AG20443 (cell line): ENCODE data around the gene CMIP.

Source experiments
- DNase-seq: peaks from one replicate; pipeline ENCODE4 v3.0.0; 2012; ENCODE audit warnings: low spot score, mixed read lengths

Gene CMIP

DNA sequence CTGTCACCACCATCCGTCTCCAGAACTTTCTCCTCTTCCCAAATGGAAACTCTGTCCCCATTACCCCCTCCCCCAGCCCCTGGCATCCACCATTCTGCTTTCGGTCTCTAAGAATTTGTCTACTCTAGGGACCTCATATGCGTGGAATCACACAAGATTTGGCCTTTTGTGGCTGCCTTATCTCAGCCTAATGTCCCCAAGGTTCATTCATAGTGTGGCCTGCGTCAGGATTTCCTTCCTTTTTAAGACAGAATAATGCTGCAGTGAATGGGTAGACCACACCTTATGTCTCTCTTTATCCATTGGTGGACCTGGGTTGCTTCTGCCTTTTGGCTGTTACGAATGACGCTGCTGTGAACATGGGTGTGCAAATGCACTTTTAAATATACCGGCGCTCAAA is 194.7 kb downstream of the CMIP start:
- DNase-seq = no peak

GRCh38 chr16:81639931-81640680 is 195.5 kb downstream of the CMIP start:
- no peak for DNase-seq

GRCh38 chr16:81640681-81641070 is 196.1 kb downstream of the CMIP start:
- no peak for DNase-seq

DNA sequence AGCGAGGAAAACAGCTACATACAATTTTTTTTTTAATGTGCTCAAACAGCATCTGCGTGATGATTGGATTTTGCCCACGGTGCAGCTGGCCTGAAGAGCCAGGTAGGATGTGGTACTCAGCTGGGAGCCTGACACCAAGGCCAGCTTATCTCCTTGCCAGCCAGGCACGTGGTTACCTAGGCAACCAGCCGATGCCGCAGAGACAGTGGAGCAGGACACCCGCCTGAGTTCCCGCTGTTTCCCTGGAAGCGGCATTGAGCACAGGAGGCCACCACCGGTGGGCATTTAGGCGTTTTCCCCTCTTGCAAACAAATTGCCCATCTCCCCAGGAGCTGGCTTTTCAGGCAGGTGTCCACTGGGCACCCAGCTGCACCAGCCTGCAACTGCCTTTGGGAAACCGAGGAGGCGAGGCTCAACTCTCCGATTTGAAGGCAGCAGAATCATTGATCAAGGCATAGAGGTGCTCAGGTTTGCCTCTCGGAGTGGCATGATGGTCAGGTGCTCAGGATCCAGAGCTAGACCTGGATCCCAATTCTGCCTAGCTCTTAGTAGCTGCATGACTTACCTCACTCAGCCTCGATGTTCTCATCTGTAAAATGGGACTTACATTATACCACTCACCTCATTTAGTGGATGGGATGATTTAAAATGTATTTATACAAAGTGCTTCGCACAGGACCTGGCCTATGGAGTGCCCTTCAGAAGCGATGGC is 196.9 kb downstream of the CMIP start:
- no peak for DNase-seq

GRCh38 chr16:81642107-81642436 is 197.5 kb downstream of the CMIP start:
- DNase-seq = no peak

GRCh38 chr16:81642943-81643342 is 198.3 kb downstream of the CMIP start:
- no peak for DNase-seq

- peak; percentile 94 for DNase-seq
These were observed 200.7 kb downstream of the CMIP start for GRCh38 chr16:81645266-81645694.

- DNase-seq = no peak
These were observed 201.3 kb downstream of the CMIP start for GRCh38 chr16:81645925-81646324.

- no peak for DNase-seq
These were observed 202.0 kb downstream of the CMIP start for GRCh38 chr16:81646561-81646960.

GRCh38 chr16:81647527-81647926 is 202.9 kb downstream of the CMIP start:
- peak; percentile 84 for DNase-seq

DNA sequence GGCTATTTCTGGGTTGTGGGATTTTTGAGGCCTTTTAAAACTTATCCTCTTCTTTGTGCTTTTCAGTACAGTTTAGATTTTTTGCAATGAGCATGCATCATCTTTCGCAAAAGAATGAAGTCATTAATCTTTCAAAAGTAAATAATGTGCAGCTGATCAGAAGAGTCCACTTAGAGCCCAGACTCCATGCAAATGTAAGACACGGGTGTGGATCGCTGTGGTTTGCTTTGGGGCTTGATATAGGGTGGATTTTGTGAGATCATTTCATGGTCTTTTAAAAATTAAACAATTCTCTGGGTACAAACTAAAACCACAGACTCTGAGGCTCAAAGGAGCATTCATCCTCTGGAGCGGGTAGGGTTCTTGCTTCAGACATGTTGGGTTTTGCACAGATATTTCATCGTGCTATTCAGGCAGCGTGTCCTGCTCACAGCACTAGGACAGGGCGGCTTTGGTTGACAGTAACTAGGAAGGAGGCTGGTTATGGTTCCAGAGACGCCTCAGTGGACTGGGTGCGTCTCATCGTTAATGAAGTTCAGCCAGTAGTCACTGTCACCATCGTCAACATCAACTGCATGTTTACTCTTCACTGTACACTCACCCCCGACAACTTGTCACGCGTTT is 205.1 kb downstream of the CMIP start:
- no peak for DNase-seq

- no peak for DNase-seq
These were observed 205.7 kb downstream of the CMIP start for GRCh38 chr16:81650281-81650680.

GRCh38 chr16:81650982-81651562 is 206.5 kb downstream of the CMIP start:
- DNase-seq = no peak

DNA sequence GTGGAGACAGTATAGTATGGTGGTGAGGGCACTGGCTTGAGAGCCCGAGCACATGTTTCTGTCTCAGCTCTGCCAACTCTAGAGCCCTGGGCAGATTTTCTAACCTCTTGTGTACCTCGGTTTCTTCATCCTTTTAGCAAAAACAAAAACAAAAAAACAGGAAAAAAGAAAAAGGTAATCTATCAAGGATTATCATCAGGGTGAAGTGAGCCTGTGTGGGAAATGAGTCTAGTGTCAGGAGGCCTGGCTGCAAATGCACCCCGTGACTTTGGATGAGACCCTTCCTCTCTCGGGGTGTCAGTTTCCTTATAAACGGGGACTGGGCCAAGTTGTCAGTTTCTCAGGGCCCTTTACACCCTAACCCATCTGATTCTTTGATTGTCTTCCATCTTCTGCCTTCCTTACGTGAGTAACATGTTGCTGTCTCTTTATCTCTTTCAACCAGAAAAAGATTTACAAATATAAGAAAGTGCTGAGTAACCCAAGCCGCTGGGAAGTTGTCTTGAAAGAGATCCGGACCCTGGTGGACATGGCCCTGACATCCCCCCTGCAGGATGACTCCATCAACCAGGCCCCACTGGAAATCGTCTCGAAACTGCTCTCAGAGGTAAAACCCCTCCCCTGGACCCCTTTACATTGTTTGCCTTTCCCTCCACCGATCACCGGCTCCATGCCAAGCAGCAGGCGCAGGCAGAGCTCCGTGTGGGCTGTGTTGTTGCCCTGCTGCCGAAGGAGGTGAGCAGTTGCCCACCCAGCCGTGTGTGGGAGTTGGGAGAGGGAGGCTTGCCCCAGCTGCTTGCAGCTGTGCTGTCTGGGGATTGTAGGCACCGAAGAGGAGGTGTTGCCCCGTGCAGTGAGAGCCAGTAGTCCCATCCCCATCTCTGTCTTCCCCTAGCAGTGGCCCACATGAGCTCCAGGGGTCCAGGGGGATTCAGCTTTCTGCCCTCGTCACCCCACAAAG is 207.4 kb downstream of the CMIP start:
- no peak for DNase-seq

GRCh38 chr16:81652798-81653505 is 208.3 kb downstream of the CMIP start:
- no peak for DNase-seq

GRCh38 chr16:81654346-81654745 is 209.7 kb downstream of the CMIP start:
- peak; percentile 52 for DNase-seq

DNA sequence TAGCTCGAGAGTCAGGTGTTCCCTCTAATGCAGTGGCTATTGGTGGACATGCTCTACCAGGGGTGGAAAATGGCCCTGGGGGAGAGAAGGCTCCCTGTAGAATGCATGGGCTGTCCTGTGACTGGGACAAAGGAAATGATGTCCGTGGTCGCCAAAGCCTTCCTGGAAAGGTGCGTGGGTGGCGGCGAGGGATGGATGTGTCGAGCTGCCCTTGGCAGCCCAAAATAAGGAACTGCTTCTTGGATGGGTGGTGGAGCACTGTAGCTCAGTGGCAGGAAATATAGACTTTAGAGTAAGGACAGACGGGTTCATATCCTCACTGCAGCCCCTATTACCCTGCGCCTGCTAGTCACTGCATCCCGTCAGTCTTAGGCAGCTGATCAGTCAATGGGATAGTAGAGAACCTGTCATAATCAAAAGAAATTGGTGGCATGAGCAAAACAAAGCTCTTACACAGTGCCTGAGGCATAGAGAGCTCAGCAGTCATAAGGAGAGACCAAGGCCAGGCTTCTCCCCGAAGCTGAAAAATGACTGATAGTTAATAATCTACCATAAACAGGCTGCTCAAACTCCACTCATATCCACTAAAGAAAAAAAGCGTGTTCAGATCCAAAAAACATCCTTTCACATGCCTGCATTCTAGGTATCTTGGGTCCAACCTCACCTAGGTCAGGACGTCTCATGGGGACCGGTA is 211.0 kb downstream of the CMIP start:
- DNase-seq = no peak

DNA sequence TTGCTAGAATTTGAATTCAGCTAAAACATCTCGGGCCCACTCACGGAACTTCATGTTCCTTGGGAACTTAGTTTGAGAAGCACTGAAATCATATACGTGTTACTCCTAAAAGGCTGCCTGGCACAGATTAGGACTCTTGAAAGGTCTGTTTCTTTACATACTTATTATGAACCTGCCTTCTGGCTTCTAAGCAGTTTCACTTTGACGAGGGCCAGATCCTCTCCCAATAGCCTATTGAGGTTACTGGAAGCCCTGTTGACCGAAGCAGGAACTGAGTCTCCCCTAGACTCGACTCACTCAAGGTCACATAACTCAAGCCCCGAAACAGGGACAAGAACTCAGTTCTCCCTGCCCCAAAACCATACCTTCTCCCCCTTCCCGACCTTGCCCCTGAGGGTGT is 212.6 kb downstream of the CMIP start:
- DNase-seq = no peak

GRCh38 chr16:81657781-81658180 is 213.2 kb downstream of the CMIP start:
- no peak for DNase-seq

- no peak for DNase-seq
These were observed 213.8 kb downstream of the CMIP start for GRCh38 chr16:81658373-81658772.

DNA sequence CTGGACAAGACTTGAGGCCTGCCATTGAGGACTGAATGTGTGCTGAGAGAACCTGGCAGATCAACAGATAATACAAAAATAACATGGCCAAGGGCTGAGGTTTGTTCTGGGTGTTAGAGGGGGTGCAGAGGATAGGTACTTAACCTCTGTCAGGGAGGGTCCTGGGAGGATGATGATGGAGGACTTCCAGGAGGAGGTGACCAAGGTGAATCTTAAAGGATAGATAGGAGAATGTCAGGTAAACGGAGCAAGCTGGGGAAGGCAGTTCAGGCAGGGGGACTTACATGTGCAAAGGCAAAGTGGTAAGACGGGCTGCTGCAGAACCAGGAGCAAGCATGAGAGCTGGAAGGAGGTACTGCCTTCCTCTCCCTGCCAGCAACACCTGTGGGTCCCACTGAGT is 214.6 kb downstream of the CMIP start:
- DNase-seq = no peak
